Urothelium cell line (cell line): Measurements from ENCODE around the gene SLC30A5.
"Not testable (repeated sequence)": the region's sequence is repeated elsewhere in the genome, so short reads cannot be mapped to it uniquely, and the experiment has no call there.

ENCODE experiments used
- DNase-seq: peaks from one replicate; pipeline ENCODE4 v3.0.0; 2011; ENCODE audit warnings: low spot score, mixed read lengths
- FAIRE-seq: peaks from 2 replicates; lab custom pipeline; 2011; peaks lifted over from hg19 to GRCh38; lab: Jason Lieb, UNC

The SLC30A5 gene

DNA sequence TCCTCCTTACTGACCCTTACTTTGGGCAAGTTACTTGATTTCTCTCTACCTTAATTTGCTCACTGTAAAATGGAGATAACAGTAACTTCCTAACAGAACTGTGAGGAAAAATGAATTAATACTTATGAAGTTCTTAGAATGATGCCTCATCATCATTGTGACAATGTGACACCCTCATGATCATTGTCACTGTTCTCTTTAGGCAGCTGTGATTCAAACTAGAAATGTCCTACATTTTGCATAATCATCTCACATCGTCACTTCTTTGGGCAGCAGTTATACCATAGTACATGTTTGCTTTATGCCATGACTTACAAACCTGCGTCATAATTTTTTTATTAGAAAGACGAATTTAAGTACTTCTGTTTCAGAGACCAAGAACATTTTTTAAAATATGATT is 9.7 kb downstream of the SLC30A5 start:
- FAIRE-seq (no peak), DNase-seq (no peak)

GRCh38 chr5:69105996-69106906 is 12.4 kb downstream of the SLC30A5 start:
- no peak for FAIRE-seq
- DNase-seq: no peak

- not testable (repeated sequence) for FAIRE-seq, DNase-seq
These were observed 14.6 kb downstream of the SLC30A5 start for GRCh38 chr5:69108367-69108766.

DNA sequence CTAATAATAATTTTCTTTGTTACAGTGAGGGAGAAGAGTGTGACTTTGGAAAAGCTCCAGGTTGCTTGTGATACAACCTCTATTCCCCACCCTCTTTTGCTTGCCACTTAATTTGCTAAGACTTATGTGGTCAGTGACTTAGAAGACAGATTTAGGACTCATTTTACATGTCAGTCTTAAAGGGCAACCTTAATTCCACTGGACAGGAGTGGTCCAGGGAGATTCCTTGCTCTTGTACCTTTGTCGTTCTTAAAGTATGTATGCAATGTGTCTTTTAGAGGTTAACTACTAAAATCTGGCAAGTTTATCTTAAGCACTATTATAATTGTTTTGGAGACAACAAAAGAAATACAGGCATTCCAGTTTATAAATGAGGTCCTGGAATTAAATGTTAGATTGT is 20.0 kb downstream of the SLC30A5 start:
- DNase-seq (no peak), FAIRE-seq (no peak)

DNA sequence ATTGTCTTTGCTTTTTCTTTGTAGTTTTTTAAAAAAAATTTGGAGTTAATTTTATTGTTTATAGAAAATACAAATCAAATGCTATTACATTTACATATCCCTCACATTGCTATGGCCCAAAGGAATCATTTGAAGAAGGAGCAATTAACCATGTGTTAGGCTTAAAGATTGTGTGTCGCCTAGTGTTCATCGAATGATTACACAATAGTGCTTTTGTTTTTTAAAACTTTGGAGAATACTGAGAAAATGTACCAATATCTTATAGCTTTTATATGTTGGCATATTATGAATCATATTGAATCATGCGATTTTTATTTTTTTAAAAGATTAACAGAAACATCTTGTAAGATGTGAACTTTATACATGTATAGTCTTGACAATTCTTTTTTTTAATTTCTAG is 21.7 kb downstream of the SLC30A5 start:
- DNase-seq: no peak
- no peak for FAIRE-seq

- no peak for FAIRE-seq
- DNase-seq: no peak
These were observed 35.6 kb downstream of the SLC30A5 start for GRCh38 chr5:69129413-69129812.

DNA sequence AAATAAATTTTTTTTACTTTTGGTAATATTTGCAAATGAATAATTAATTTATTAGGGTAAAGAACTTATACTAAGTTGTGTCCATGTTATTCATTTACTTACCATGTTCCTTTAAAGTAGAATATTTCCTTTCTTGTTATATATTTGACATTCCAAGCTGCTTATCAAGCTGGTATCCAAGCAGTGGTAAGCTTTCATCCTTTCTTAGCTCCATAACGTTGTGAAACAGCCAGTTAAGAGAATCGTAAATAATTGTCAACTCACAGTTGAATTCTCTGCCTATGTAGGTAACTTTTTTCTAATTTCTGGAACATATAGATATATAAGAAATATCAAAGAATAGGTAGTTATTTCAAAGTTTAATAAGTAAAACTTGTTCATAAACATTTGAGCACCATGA is 36.4 kb downstream of the SLC30A5 start:
- FAIRE-seq: no peak
- no peak for DNase-seq

DNA sequence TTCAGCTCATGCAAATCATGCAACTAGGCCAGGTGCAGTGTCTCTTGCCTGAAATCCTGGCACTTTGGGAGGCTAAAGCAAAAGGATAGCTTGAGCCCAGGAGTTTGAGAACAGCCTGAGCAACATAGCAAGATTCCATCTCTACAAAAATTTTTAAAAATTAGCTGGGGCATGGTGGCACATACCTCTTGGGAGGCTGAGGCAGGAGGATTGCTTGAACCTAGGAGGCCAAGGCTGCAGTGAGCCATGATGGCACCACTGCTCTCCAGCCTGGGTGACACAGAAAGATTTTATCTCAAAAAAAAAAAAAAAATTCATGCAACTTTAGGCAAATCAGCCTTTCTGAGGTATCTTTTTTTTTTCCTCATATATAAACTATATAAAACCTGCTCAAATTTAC is 37.5 kb downstream of the SLC30A5 start:
- FAIRE-seq: no peak
- DNase-seq: no peak

DNA sequence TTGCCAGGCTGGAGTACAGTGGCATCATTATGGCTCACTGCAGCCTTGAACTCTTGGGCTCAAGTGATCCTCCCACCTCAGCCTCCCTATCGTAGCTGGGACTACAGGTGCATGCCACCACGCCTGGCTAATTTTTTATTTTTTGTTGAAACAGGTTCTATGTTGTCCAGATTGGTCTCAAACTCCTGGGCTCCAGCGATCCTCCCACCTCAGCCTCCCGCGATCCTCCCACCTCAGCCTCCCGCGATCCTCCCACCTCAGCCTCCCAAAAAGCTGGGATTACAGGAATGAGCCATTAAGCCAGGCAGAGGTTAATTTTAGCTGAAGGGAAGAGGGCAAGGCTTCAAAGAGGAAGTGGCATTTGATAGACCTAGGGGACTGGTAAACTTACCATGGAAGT is 40.3 kb downstream of the SLC30A5 start:
- FAIRE-seq (no peak), DNase-seq (no peak)

DNA sequence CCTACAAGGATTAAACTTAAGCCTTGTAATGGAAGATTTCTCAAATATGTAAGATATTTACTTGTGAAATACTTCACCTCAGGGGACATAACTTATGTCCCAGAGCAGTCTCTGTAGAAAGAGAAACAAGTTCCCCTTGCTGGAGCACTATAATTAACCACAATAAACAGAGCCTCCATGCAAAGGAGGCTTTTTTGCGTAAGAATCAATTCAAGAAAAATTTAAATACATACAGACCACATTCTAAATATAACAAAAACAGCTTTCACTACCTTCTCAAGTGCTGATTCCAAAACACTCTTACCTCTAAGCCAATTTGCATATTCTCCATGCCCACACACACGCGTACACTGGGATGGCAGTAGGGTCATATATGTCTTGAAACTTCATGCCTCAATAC is 42.5 kb downstream of the SLC30A5 start:
- FAIRE-seq: no peak
- no peak for DNase-seq

- FAIRE-seq, DNase-seq: not testable (repeated sequence)
These were observed 43.4 kb downstream of the SLC30A5 start for GRCh38 chr5:69137208-69137607.

DNA sequence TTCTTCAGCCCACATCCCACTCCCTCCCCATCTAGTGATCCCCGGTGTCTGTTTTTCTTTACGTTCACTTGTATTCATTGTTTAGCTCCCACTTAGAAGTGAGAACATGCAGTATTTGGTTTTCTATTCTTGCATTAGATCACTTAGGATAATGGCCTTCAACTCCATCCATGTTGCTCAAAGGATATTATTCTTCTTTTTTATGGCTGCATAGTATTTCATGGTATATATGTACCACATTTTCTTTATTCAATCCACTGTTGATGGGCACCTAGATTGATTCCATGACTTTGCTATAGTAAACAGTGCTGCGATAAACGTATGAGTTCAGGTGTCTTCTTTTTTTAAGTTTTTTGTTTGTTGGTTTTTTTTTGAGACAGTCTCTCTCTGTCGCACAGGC is 44.0 kb downstream of the SLC30A5 start:
- no peak for FAIRE-seq

GRCh38 chr5:69138766-69139165 is 45.0 kb downstream of the SLC30A5 start:
- FAIRE-seq (no peak), DNase-seq (no peak)

More for the DNA sequence above, 44.0 kb downstream of the SLC30A5 start:
- DNase-seq: no peak

- FAIRE-seq, DNase-seq: not testable (repeated sequence)
These were observed 46.4 kb downstream of the SLC30A5 start for GRCh38 chr5:69140239-69140638.

DNA sequence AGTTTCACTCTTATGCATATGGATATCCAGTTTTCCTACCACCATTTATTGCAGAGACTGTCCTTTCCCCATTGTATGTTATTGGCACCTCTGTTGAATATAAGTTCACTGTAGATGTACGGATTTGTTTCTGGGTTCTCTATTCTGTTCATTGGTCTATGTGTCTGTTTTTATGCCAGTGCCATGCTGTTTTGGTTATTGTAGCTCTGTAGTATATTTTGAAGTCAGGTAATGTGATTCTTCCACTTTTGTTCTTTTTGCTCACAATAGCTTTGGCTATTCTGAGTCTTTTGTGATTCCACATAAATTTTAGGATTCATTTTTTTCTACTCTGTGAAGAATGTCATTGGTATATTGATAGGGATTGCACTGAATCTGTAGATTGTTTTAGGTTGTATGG is 47.0 kb downstream of the SLC30A5 start:
- no peak for FAIRE-seq
- DNase-seq: no peak

DNA sequence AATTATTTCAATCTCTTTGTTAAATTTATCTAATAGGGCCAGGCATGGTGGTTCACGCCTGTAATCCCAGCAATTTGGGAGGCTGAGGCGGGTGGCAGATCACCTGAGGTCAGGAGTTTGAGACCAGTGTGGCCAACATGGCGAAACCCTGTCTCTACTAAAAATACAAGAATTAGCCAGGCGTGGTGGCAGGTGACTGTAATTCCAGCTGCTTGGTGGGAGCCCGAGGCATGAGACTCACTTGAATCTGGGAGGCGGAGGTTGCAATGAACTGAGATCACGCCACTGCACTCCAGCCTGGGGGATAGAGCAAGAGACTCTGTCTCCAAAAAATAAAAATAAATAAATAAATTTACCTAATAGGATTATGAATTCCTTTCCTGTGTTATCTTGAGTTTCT is 54.8 kb downstream of the SLC30A5 start:
- DNase-seq, FAIRE-seq: not testable (repeated sequence)

DNA sequence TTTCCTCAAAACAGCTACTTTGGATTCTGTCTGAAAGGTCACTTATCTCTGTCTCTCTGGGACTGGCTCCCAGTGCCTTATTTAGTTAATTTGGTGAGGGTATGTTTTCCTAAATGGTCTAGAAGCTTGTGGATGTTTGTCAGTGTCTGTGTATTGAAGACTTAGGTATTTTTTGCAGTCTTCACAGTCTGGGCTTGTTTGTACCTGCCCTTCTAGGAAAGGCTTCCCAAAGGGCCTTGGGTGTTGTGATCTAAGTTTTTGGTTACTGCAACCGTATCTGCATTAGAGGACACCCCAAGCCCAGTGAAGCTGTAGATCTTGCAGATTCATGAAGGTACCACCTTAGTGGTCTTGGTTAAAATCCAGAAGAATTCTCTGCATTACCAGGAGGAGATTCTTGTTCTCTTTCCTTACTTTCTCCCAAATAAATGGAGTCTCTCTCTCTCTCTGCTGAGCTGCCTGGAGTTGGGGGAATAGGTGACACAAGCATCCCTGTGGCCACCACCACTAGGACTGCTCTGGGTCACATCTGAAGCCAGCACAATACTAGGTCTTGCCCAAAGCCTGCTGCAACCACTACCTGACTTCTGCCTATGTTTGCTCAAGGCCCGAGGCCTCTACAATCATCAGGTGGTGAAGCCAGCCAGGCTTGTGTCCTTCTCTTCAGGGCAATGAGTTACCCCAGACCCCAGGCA is 55.3 kb downstream of the SLC30A5 start:
- FAIRE-seq: no peak
- no peak for DNase-seq

GRCh38 chr5:69149676-69150010 is 55.8 kb downstream of the SLC30A5 start:
- FAIRE-seq: no peak

GRCh38 chr5:69152731-69153130 is 58.9 kb downstream of the SLC30A5 start:
- FAIRE-seq (no peak), DNase-seq (no peak)

More at GRCh38 chr5:69149676-69150010, 55.8 kb downstream of the SLC30A5 start:
- no peak for DNase-seq

- FAIRE-seq (no peak), DNase-seq (no peak)
These were observed 62.6 kb downstream of the SLC30A5 start for GRCh38 chr5:69156456-69156855.

GRCh38 chr5:69158039-69158438 is 64.2 kb downstream of the SLC30A5 start:
- no peak for DNase-seq
- FAIRE-seq: no peak

DNA sequence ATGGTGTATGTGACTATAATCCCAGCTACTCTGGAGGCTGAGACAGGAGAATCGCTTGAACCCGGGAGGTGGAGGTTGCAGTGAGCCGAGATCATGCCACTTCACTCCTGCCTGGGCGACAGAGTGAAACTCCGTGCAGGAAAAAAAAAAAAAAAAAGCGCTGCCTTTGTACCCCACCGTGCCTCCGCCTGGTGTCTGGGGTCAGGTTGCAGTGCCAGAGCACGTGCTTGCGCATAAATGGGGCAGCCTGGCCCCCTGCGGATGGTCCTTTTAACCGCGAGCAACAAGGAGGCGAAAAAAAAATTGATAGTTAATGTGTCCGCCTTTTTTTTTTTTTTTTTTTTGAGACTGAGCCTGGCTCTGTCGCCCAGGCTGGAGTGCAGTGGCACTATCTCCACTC is 66.8 kb downstream of the SLC30A5 start:
- FAIRE-seq (no peak), DNase-seq (no peak)
